Colonic mucosa (tissue), 4 donors: ENCODE data around the gene MLX. TPM values are rescaled to one million over a fixed set of nuclear protein-coding genes. Genes with fewer than 3 reads are reported as not detected.

Experiments
- DNase-seq: peaks from one replicate; pipeline ENCODE4 v3.0.0-alpha.2; 2020
- H3K27ac ChIP-seq: fragments of 200-600 bp; one replicate; pipeline ENCODE4 v1.8.0; 2021
- H3K27me3 ChIP-seq: fragments of 200-600 bp; one replicate; pipeline ENCODE4 v1.8.0; 2021
- H3K36me3 ChIP-seq: fragments of 200-600 bp; one replicate; pipeline ENCODE4 v1.8.0; 2021
- H3K4me1 ChIP-seq: fragments of 200-600 bp; one replicate; pipeline ENCODE4 v1.8.0; 2021; ENCODE audit warnings: mild to moderate bottlenecking
- H3K4me3 ChIP-seq: fragments of 200-600 bp; one replicate; pipeline ENCODE4 v1.8.0; 2021
- H3K9ac ChIP-seq, 2 donors: one replicate each; pipeline ENCODE4 v1.7.0; 2013; ENCODE audit warnings: control low read depth in 2 of 2, low read depth in 2 of 2, low read length in 2 of 2
- H3K9me3 ChIP-seq: fragments of 200-600 bp; one replicate; pipeline ENCODE4 v1.8.0; 2021
- CTCF ChIP-seq: fragments of 200-600 bp; IDR thresholded peaks from one replicate; pipeline ENCODE4 v1.8.0; 2022; ENCODE audit warnings: antibody characterized with exemption, mild to moderate bottlenecking
- intact Hi-C: fragments of 100-400 bp; cut with DNase I; formaldehyde crosslinking; loops from one replicate; pipeline ENCODE4 v1.14.1; 2022
- total RNA-seq, 2 donors: library from RNA; stranded (reverse); fragmentation: NEBNext Ultra II Directional in 1 of 2; extraction: Animal tissue kit (Norgen Biotek cat#: 25700) in 1 of 2; gene quantifications; one replicate each; pipeline ENCODE4 v1.2.1, GENCODE V29; 2021
- donor health status: healthy.
- donor health status: DM: no; HTN: no; CAD: no.
- donor health status: DM: no; HTN: no; CAD: no.

The MLX gene
- total RNA-seq, 2 donors from 2014 or later, result 79.6 to 83.0 TPM

GRCh38 chr17:42530952-42531454, 35.9 kb upstream of the MLX start:
- intact Hi-C loops, result no loop called here
- no peaks in the 10 kb centered on the region for H3K4me1 ChIP-seq
- no peak for TF ChIP-seq CTCF
- no peaks in the 10 kb centered on the region for H3K27me3 ChIP-seq
- no peak overlapping the region for H3K4me3 ChIP-seq
- H3K9ac ChIP-seq, result no peak overlapping the region
- peak overlapping the region; percentile 77 for H3K27ac ChIP-seq
- no peak for DNase-seq
- H3K9me3 ChIP-seq, result no peaks in the 10 kb centered on the region
- no peaks in the 10 kb centered on the region for H3K36me3 ChIP-seq

- Histone ChIP-seq H3K4me1 (no peaks in the 10 kb centered on the region), H3K27ac (peak overlapping the region; percentile 77), H3K9ac (peak overlapping the region; percentile 58 to 70), H3K9me3 (no peaks in the 10 kb centered on the region), H3K36me3 (no peaks in the 10 kb centered on the region), H3K4me3 (peak overlapping the region; percentile 33), H3K27me3 (no peaks in the 10 kb centered on the region)
- DNase-seq, result peak; percentile 74
- intact Hi-C loops, result no loop called here
- TF ChIP-seq CTCF, result peak; percentile 14
Observed at GRCh38 chr17:42531455-42532354, 35.2 kb upstream of the MLX start.

GRCh38 chr17:42535155-42536047, 31.5 kb upstream of the MLX start:
- DNase-seq, result no peak
- Histone ChIP-seq H3K36me3 (no peaks in the 10 kb centered on the region), H3K27ac (peak overlapping the region; percentile 66), H3K4me1 (peaks cover 4% of the 10 kb centered on the region), H3K27me3 (no peaks in the 10 kb centered on the region), H3K9me3 (no peaks in the 10 kb centered on the region), H3K9ac (peak overlapping the region; percentile 78 to 82), H3K4me3 (peak overlapping the region; percentile 67)
- intact Hi-C loops, result no loop called here
- no peak for TF ChIP-seq CTCF

- H3K4me1 ChIP-seq, result peaks cover 7% of the 10 kb centered on the region
- H3K9ac ChIP-seq, result peak within 1 kb of the TSS; percentile 82 to 89
- DNase-seq, result peak; percentile 98
- no peaks in the 10 kb centered on the region for H3K9me3 ChIP-seq
- H3K27me3 ChIP-seq, result no peaks in the 10 kb centered on the region
- peak within 1 kb of the TSS; percentile 67 for H3K4me3 ChIP-seq
- no peak for TF ChIP-seq CTCF
- H3K36me3 ChIP-seq, result no peaks in the 10 kb centered on the region
- intact Hi-C loops, result no loop called here
- H3K27ac ChIP-seq, result peak within 1 kb of the TSS; percentile 66
Observed at GRCh38 chr17:42536048-42536371, 30.9 kb upstream of the MLX start, which contains the start of gene NAGLU. Gene NAGLU (plus strand): TSS chr17:42536241. CDS start chr17:42536273, 32 bp downstream.
